GM19468 (cell line): Measurements from ENCODE around the gene GABRA4.

Experiments
- ATAC-seq: cut with Tn5 transposase; IDR thresholded peaks from one replicate; pipeline ENCODE4 v1.9.1; 2021; ENCODE audit warnings: mild to moderate bottlenecking, moderate library complexity, moderate number of reproducible peaks; ENCODE audit not compliant: unreplicated experiment; ENCODE audit errors: extremely low read depth

GABRA4 gene

DNA sequence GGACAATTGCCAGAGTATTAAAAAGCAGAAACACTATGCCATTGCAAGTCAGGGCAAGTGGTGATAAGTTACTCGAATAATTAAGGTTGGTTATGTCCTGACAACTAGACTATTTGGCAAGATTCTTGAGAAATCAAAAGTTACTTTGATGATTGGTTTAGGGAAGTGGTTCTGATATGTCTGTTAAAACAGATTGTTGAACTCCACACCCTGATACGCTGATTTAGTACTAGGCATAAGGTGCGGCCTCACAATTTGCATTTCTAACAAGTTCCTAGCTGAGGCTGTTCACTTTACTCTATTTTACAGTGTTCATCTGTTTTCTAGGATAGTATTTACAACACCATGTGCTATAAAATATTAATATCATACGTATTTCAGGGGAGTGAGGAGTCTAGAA is 12.5 kb downstream of the GABRA4 start:
- no peak for ATAC-seq

DNA sequence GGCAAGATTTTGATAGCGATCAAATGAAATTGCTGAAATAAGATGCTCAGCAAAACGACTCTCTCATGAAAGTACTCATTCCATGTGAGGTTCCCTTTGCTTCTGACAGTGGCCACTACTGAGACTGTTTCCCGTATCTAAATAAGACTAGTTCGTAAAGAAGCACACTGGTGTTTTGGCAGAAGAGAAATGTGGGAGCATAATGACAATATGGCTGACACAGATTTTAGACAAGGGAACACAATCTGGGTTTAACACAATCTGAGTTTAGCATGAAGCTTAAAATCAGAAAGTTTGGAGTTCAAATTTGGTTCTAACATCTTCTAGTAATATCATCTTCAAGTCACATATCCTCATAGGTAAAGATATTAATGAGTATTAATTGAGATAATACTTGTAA is 13.7 kb downstream of the GABRA4 start:
- no peak for ATAC-seq

DNA sequence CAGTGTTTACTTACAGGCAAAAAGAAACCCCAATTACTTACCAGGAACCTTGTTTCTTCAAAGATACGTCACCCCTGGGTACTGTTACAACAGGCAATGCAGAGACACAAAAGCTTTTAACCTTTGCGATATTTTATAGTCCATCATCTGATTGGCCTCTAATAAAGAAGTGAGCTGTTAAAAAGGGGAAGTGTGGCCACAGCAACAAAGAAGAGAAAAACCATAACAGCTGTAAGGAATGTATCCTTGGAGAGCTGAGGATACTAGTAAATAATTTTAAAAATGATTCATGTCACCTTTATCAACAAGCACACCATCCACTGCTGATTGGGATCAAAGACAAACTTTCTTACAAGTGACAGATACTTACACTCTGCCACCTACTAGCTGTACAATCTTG is 14.1 kb downstream of the GABRA4 start:
- ATAC-seq, result no peak

DNA sequence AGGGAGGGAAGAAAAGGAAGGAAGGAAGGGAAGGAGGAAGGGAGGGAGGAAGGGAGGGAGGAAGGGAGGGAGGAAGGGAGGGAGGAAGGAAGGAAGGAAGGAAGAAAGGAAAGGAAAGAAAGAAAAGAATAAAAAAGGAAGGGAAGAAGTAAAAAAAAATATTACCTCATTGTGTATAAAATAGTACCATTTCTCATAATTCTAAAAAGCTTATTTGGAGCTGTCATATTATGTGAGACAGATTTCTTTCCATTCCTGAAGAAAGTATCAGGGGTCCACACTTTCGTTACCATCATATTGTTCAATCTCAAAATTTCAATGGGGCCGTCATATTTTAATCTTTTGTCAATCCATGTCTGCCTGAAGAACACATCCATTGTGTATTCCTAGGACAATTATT is 16.1 kb downstream of the GABRA4 start:
- ATAC-seq, result no peak

DNA sequence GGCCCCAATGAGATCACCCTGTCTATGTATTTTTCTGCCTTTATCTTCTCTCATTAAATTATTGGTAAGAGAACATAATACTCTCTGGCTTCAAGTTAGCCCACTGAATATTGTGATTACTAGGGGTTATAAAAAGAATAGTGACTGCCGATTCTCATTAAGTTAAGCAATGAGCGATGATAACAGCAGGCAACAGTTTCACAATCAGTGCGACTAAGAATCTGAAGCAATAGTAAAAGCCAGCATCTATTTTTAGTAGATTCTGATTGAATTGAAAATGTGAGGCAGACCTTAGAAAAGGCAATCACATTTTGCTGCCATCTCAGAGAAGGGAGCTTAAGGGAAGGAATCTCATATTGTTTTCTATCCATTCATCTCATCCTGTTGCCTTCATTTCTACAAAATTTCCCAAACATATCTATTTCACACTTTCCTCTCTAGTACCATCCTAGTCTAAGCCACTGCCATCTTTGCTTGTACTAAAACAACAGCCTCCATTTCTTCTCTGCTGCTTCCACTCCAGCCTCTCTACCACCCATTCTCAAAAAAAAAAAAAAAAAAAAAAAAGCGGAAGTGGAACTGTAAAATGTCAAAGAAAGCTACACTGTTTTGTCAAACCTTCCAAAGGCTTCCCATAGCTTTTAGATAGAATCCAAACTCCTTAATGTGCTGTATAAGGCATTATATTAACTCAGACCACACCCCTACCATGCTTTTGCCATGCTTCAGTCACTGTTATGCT is 17.4 kb downstream of the GABRA4 start:
- ATAC-seq, result no peak

DNA sequence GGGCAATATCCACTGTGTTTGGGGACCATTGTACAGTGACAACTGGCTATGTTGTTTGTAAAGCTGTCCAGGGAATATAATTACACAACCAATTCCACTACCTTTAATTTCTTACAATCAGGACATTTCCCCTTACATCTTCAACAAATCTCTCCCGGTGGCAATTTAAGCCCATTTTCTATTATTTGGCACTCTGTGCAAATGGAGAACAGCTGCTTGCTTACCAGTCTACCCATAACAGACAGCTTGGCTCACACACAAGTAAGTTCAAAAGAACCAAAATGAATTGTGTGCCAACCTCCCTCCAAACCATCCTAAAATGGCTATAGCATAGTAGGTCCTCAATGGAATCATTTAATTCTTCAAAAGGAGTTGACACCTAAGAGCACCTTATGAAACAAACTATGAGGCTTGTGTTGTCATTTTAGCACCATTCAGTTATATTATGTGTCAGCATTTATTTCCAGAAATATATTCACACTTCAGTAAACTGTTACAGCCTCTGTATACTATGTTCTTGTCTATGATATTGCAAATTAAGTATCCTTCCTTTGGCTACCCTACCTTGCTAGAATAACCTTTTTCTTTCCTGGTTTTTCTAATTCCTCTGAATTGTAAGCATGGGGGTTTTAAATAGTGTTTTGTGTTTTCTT is 18.4 kb downstream of the GABRA4 start:
- no peak for ATAC-seq

DNA sequence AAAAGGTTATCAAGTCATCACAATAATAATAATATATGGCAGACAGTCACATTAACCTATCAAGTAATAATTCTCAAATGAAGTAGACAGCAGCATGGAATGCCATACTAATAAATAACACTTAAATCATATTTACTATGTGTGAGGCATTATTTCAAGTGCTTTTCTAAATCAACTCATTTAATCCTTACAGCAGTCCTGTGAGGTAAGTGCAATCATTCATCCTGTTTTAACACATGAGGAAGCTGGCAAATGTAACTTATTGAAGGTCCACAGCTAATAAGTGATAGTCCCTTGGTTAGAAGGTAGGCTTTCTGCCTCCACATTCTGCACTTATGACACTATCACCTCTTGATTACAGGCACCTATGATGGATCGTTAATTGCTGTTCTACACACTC is 24.5 kb downstream of the GABRA4 start:
- ATAC-seq, result no peak

DNA sequence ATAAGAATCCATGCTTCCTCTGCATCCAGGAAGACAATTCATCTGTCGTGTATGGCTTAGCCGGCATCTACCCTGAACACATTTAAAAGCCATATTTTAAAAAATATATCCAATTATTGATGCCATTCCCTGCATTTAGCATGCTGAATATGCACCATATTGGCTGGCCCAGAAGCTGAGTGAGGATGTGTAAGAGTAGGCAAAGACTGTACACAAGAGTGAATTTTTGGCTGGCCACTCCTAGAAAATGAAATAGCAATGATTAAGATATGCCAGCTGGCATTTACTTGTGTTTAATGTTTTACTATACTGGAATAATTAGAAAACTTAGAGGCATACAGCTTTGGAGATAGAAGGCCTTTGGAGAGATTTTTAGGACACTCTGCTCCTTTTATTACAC is 25.8 kb downstream of the GABRA4 start:
- ATAC-seq, result no peak

DNA sequence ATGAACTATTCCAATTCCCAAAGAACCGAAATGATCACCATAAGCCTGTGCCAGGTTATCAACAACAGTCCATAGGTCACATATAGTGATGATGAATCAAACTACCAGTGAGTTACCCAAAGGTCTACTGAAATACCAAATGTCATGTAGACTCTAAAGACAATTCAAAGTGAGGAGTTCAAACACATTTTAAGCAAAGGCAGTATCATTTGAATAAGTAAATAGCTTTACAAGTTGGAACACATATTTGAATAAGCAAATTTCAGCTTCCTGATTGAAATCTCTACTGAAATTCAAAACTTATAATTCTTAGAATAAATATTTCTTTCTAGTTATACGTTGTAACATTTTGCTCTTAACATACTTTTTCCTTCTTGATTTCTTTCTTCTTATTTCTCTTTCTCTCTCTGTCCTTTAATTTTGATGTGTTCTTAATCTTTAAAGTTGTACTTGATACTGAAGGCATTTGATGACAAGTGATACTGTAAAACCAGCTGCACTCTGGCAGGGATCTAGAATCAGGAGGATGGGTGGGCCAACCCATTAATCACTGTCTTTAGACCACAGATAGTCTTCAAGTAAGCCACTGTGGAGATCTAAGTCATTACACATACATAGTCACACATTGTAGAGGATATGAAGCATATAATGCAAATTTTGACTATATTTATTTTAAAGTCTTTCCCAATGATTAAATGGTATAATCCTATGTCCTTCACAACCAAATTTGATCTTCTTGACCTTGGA is 34.5 kb downstream of the GABRA4 start:
- ATAC-seq, result no peak

DNA sequence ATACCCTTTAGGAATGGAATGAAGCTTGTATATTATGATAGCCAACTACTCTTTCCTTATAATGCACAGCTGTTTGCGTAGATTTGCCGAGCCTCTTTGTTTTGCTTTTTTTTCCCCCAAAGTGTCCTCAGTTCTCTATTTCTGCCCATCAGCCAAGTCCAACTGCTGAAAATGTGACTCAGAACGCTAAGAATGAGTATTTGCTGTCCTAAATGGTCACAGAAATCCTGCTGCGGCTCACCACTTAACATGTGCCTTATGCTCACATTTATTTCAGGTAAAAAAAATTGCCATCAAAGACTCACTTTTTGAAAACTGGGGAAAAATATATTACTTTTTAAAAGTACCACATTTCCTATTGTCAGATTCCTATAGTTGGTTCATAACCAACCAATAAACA is 36.9 kb downstream of the GABRA4 start:
- no peak for ATAC-seq

DNA sequence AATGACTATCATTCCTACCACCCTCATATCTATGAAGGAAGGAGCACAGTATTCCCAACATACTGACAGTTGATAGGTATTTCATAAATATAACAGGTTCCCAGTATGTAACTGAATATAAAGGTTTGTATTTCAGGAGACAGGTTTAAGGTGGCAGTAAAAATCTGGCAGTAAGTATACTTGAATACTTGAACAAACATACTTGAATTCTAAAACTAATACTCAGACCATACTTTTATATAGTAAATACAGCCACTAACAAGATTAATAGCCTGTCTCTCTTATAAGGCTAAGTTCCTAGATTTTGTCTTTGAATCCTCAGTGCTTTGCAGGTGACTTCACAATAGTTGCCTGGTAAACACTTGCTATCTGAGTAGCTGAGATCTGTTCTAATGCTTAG is 37.8 kb downstream of the GABRA4 start:
- ATAC-seq, result no peak

DNA sequence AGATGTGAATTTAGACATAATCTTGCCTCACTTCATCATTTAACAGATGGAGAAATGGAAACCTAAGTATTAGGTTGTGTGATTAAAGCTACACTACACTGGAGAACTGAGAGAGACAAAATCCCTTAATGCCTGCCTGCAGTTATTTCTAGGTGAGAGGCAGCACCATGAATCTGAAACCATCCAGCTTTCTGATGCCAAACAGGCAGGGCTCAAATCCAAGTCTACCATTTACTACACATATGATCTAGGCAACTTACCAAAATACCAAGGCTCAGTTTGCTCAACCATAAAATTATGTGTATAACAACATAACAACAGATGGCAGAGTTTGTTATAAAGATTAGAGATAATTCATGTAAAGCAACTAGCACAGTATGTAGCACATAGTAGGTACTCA is 38.7 kb downstream of the GABRA4 start:
- ATAC-seq, result no peak

DNA sequence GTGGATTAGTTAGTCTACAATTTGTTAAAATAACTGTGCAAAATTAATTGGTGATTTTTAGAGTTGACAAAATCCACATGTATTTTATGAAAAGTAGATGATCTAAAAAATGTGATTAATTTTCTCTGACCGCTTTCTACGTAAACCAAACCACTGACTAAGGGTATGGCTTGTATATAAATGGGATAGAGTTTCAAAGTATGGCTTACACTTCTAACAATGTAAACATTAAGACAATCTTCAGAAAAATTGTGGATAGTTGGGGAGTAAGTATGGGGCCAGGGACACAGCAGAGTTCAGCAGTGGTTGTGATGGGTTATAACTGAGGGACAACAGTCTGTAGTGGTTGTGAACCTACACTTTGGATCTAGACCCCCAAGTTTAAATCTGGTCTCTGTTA is 39.8 kb downstream of the GABRA4 start:
- ATAC-seq, result no peak

DNA sequence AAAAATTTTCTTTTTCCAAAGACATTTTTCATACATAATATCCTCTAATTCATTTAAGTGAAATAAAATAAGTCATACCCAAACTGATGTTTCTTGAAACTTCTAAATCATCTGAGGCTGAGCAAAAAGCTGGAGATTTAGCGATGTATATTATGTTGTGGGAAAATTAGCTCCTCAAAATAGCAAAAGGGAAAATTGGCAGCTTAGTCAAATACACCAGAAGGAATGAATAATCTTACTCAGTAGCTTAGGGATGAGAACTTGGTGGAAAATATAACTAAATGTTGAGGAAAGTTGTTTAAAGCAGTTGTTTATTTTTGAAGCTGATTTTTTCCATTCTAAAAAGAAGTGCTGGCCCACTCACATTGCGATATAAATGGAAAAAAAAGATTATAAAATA is 40.9 kb downstream of the GABRA4 start:
- ATAC-seq, result no peak

DNA sequence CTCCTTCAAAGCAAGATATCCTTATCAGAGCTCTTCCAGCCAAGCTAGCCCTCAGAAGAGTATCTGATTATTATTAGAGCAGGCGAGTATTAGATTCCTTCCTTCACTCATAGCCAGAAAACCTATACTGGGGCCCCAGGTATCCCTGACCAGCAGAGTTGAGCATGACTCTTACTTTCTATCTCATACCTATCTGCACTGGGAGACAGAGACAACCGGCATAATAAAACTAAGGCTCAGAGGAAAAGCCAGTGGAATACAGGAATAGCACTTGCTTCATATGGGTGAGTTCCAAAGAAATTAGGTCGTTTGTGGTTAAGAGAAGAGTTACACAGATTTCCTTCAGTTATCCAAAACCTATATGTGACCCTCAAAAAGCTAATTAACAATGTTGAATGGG is 42.6 kb downstream of the GABRA4 start:
- ATAC-seq, result no peak

DNA sequence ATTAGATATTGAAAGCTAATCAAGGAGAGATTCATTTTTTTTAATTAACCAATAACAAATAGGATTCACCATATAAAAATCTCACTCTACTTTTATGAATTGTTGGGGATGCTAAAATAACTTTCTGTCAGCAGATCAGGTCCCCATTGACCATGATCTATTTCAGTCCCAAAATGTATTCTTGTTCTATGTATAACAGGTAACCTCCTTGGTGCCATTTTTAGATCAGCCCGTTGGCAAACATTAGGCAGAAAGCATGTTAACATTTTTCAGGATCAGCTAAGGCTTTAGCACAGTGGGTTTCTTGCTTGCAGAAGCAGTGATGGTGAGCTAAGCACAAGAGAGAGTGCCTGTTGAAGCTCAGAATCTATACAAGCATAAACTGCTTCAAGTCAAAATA is 43.6 kb downstream of the GABRA4 start:
- ATAC-seq, result no peak

DNA sequence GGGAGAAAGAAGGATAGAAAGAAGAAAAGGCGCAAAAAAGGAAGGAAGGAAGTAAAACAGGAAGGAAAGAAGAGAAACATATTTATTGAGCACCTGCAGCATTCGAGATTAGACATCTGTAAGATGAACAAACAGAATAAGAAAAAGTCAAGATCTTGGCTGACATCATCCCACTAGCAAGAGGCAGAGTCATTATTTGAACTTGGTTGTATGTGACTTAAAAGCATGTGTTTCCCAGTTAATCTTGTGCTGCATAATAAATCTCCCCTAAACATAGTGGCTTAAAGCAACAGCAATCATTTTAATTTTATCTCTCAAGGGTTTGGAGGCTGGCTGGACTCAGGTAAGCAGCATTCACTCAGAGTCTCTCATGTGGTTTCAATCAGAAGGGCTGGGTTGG is 45.8 kb downstream of the GABRA4 start:
- no peak for ATAC-seq

DNA sequence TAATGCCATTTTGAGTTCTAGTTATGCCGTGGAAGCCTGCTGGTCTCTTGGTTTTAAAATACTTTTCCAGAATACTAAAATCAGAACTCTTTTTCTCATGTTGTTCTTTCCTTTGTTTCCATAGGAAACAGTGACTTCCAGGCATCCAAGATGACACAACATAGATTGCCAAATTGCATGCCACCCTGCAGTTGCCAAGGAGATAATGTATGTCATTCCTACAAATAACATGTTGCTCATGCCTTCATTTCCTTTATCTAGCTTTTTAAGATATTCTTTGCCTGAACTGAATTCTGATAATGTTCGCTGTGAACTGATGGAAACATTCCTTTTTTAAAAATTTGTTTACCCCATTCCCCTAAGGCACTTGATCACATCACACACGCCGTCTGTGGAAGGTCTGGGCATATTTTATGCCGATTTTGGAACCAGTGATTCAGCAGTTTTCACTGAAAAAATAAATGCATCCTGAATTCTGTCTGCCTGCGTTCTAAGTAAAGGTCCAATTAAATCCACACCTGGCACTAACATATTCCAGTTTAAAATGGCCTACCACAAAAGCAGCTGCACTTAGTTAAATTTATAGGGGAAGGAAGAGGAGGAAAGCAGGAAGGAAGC is 46.4 kb downstream of the GABRA4 start:
- ATAC-seq, result no peak

DNA sequence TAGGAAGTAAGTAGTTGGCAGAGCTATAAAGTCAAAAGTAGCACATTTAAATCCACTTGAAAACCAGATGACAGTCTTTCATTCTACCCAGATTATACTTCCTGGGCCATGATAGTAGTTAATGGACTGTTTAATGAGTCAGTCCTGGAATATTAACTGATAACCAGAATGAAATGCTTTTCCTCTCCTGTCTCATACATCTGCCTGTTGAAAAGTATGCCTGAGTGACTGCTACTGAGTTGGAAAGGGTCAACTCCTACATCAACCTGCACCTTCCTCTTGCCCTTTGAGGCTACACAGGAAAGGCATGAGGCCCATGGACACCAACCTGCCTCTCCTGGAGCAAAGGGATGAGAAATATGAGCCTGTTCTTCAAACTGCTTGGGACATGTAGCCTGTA is 48.3 kb downstream of the GABRA4 start:
- ATAC-seq, result no peak

DNA sequence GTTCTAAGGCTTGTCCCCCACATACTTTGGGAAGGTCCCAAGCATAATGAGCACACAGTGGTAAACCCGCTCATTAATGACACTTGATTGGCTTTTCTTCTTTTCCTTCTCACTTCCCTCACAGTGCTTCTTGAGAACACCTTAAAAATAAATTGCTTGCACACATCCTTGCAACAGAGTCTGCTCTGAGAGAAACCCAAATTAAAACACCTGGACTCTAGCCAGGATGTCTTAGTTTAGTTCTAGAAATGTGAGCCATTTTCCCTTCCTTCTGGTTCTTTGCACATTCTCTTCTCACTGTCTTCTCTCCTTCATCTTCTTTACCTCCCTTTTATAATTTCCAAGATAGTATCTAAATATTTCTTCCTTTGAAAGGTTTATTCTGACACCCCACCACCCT is 49.0 kb downstream of the GABRA4 start:
- ATAC-seq, result no peak

DNA sequence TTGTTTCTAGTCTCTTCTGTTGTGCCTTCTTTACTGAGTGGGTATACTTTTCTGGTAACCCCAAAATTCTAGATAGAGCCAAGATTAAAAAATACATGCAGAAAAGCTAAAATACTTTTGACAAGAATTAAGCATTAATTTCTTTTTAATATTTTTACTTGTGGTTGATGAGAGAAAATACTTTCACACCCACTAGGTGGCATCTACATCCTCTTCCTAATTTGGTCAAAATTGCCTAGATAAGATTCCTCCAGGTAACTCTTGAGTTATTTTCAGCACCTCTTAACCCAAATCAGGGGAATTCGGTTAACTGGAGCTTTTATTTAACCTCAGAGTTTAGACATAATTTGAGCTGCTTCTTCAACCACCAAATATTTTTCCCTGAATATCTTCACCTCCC is 55.9 kb downstream of the GABRA4 start:
- no peak for ATAC-seq
